ENCODE results near the gene AARS2.
"Not testable (repeated sequence)": the region's sequence is repeated elsewhere in the genome, so short reads cannot be mapped to it uniquely, and the experiment has no call there.

The AARS2 gene

DNA sequence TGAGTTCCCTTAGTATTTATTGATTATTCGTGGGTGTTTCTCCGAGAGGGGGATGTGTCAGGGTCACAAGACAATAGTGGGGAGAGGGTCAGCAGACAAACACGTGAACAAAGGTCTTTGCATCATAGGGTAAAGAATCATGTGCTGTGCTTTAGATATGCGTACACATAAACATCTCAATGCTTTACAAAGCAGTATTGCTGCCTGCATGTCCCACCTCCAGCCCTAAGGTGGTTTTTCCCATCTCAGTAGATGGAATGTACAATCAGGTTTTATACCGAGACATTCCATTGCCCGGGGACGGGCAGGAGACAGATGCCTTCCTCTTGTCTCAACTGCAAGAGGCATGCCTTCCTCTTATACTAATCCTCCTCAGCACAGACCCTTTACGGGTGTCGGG lies 15.1 kb upstream of the AARS2 start:
- DNase-seq, result not testable (repeated sequence)

DNA sequence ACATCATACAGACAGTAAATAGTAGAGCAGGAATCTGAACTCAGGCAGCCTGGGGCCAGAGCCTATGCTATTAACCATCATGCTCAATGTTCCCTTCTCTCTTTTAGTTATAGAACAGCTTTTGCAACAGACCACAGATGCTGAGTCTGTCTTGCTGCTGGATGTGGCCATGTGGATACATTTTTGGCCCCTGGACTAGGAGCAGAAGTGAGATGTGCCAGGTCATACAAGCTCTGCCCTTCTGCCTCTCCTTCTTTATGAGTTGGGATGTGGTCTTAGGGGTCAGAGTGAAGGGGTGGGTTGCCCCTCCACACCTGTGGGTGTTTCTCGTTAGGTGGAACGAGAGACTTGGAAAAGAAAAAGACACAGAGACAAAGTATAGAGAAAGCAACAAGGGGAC lies 14.6 kb upstream of the AARS2 start:
- DNase-seq, result no peak

DNA sequence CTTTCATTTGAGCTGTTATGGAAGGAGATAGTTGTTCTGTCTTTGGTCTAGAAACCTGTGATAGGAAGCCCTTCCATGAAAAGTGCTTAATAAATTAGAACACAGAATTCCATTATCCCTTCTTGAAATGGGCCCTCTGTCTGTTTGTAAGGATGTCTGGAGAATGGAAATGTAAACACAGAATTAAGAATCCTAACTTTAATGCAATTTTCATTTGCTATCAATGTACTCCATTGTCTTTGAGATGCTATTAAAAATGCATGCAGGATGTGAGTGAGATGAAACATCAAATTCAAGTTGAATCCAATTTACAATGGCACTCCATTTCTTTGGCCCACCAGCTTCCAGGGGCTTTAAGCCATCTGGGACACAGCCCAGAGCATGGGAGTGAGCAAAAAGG lies 13.9 kb upstream of the AARS2 start:
- no peak for DNase-seq

DNA sequence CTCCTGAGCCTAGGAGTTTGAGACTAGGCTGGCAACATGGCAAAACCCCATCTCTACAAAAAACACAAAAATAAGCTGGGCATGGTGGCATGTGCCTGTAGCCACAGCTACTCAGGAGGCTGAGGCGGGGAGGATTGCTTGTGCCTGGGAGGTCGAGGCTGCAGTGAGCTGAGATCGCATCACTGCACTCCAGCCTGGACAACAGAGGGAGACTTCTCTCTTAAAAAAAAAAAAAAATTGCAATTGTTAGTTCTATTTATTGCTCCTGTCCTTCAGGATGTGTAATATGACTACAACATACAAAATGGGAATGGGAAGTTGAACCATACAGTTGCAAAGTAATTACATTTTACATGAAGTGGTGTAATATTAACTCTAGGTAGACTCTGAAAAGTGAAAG lies 8.1 kb upstream of the AARS2 start:
- no peak for DNase-seq

DNA sequence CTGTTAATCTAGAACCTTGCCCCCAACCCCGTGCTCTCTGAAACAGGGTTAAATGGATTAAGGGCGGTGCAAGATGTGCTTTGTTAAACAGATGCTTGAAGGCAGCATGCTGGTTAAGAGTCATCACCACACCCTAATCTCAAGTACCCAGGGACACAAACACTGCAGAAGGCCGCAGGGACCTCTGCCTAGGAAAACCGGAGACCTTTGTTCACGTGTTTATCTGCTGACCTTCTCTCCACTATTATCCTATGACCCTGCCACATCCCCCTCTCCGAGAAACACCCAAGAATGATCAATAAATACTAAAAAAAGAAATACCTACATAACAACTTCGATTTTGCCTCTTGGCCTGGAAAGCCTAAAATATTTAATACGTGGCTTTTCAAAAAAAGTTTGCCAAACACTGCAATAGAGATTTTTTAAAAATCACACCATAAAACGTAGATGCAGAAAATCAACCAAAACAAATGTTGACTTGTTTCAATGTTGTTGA lies 4.0 kb upstream of the AARS2 start:
- DNase-seq, result not testable (repeated sequence)

DNA sequence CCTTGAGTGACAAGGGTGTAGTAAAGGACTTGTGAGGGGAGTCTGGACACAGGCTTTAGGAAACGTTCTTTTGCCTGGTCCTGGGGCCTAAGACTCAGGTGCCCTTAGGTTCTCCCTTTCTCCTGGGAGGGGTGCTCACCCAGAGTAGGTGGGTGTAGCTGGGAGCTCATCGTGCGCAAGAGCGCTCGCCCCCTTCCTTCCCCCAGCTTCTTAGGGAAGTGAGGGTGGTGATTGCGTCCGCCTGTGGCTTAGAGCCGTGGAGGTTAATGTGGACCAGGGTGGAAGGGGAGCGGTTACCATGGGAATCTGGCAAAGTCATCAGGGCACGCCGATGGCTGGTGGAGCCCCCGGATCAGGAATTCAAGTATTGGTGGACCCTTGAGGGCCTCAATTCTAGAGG lies 3.3 kb upstream of the AARS2 start:
- DNase-seq, result no peak

DNA sequence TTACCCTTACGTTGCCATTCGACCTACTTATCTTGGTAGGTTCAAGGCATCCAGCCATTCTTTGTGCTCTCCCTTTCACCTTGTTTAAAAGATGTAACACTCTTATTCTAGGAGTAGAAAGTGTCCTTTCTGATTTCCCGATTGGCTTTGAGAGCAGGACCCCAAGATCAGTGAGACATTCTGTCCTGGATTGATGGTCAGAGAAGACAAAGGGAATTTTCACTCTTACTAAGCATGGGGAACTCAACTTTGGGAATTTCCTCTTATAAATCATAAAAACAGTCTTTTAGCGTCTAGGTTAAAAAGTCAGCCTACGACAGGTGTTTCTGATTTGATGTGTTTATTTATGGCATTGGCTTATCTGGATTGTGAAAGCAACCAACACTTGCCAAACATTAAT lies 2.8 kb upstream of the AARS2 start:
- no peak for DNase-seq

DNA sequence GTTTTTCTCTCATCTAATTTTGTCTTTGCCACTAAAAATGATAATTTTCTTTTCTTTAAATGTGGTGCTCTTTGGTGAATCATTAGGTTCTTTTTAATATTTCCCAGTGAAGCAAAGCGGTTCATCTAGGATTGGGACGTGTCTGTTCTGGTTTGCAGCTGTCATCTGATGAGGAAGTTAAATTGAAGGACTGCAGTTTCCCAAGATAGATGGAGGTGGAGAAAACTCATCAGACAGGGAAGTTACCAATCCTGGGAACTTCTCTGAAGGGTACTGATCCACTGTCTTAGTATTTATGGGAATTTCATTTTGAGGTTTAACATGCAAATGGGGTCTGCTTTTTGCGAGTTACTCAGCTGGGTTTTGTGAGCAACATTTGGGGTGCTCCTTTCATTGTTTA lies 2.4 kb upstream of the AARS2 start:
- DNase-seq, result no peak

GRCh38 chr6:44314657-44315056 lies 1.5 kb upstream of the AARS2 start:
- not testable (repeated sequence) for DNase-seq

- no peak for DNase-seq
These were observed 1.4 kb downstream of the AARS2 start for GRCh38 chr6:44311767-44312166.

GRCh38 chr6:44311304-44311703 lies 1.8 kb downstream of the AARS2 start:
- no peak for DNase-seq

GRCh38 chr6:44310241-44310640 lies 2.9 kb downstream of the AARS2 start:
- DNase-seq, result no peak

DNA sequence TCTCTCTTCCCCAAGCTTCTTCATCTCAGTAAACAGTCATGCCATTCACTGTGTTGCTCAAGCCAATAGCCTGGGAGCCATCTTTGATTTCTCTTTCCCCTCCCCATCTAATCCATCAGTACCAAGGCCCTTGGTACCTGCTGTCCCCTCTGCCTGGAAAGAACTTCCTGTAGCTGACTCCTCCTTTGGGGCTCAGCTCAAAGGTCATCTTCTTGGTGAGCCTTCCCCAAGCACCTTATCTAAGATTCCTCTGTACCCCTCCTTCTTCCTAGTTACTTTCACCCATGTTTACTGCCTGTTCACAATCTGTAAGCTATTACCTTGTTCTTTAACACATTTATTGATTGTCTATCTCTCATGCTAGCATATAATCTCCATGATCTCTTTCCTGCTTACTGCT lies 3.5 kb downstream of the AARS2 start:
- DNase-seq, result no peak

GRCh38 chr6:44309092-44309491 lies 4.1 kb downstream of the AARS2 start:
- no peak for DNase-seq

DNA sequence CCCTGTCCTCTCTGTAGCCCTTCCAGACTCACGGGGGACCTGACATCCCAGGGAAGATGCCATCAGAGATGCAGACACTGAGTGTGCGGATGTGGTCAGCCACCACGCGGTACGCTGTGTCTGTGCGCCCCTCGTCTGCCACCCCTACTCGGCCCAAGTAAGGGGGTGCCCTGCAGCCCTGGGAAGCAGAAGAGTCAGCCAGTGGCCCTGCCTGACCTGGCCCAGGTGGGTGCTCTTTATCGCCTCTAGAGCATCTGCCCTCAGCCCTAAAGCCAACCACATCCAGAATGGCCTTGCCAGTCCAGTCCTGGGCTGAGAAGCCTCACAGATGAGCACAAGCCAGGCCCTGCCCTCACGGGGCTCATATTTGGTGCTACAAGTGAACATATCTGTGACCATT lies 5.9 kb downstream of the AARS2 start:
- DNase-seq, result no peak

GRCh38 chr6:44306710-44307109 lies 6.4 kb downstream of the AARS2 start:
- DNase-seq, result no peak

DNA sequence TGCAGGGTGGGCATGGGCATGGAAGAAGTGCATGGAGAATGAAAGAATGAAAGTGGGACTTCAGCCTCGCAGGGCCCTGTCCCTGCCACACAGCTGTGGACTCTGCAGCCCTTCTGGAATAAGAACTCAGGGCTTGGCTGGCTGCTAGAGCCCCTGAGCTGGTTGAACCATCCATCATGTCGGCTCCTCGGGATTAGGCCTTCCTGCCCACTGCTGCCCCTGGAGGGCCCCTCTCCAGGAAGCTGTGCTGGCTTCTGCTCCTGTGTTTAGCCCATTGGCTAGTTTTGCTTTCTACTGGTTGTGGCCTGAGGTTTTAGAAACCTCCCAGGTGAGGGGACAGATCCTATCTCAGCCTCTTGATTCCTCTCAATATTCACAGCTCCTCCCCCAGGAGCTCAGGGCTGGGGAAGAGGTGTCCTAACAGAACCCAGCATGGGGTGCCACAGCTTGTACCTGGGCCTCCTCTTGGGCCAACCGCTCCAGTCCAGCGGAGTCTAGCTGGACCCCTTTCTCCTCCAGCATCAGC lies 7.9 kb downstream of the AARS2 start:
- no peak for DNase-seq

DNA sequence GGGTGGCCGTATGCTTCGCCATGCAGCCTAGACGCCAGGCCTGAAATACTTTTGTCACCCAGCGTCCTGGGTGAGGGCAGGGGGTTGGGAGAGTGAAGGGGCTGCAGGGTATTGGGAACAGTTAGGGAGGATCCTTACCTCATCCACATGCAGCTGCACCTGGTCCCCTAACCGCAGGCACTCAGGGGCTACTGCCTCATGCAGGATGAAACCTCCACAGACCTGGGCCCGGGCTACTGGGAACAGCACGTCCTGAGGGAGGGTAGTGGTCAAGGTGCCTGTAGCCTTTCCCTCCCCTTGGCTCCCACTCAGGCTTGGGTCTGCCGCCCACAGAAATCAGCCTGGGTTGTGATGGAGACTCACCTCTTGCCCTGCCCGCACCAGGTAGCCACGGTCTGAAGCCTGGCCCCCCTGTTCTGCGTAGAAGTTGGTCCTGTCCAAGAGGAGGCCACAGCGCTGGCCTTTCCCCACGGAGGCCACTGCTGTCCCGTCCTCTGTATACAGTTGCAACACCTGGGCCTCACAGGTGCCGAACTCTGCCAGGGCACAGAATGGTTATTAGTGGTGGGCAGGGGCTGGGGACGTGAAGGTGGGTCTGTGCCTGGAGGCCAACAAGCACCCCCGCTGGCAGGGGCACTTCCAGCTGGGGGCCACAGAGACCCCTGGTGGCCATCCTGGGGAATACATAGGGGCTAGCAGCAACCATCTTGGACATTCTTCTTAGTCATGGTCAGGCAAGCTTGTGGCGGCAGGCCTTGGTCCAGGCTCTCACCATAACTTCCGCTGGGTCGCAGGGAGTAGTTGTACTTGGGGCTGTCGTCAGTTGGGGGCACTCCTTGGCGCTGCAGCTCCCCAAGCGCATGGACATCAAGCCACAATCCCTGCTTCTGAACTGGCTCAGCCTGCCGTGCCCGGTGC lies 8.6 kb downstream of the AARS2 start:
- peak; percentile 44 for DNase-seq

- DNase-seq, result no peak
These were observed 9.3 kb downstream of the AARS2 start for GRCh38 chr6:44303842-44304241.

- DNase-seq, result no peak
These were observed 10.3 kb downstream of the AARS2 start for GRCh38 chr6:44302856-44303255.

- no peak for DNase-seq
These were observed 11.2 kb downstream of the AARS2 start for GRCh38 chr6:44301782-44302564.

DNA sequence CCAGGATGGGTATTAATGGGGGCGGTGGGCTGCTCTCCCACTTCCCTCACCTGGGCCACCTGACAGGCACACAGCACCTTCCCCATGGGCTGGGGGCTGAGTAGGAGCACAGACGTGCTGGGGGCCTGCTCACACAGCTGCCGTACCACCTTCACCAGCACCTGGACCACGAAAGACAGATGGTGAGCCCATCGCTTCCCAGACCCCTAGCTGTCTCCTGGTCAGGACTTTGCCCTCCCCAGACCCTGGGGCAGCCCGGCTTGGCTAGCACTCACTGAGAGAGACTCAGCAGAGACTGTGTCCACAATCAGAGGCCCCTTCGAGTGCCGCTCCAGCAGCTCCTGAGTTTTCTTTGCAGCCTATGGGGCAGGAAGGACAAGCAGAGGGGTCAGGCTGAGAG lies 12.0 kb downstream of the AARS2 start:
- DNase-seq, result no peak

GRCh38 chr6:44300292-44300823 lies 12.8 kb downstream of the AARS2 start:
- no peak for DNase-seq

- no peak for DNase-seq
These were observed 14.3 kb downstream of the AARS2 start for GRCh38 chr6:44298864-44299263.

Measured in CD4-positive, alpha-beta T cell treated with Interleukin-17A for 1 hour (primary cell).